Measurements from ENCODE around the gene GPR176.

GPR176 gene

DNA sequence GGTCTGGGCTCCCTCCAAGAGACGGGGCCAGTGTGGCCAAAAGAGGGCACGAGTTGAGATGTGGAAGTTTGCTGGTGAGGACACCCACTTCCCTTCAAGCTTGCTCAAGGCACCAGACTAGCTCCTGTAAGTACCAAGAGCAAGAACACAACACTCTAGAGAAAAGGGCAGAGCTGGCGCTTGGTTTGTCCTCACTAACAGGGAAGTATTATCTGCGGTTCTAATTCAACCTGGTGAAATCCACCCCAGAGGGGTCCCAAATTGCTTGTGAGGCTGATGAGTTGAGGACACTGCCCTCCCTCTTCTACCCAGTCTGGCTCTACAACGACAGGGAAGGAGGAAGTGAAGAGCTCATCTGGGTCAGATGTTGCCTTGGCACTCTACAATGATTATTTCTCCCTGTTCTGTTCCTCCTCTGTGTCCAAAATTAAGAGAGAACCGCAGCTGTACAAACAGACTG is 120.5 kb downstream of the GPR176 start:
- no peak for DNase-seq

DNA sequence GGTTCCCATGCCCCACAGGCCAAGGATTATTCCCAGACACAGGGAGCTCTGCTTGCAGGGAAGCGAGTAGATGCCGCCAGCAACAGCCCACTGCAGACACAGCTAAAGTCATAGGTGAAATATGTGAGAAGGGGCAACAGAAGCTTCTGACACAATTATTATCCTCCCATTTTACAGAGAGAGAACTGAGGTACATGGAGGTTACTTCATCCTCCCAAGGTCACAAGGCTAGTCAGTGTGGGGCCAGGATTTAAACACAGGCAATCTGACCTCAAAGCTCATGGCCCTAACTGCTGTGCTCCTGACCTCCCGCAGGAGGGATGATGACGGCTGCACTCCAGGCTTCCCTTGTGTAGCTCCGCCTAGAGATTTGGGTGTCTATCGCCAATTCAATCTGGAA is 121.7 kb downstream of the GPR176 start:
- DNase-seq, result no peak

DNA sequence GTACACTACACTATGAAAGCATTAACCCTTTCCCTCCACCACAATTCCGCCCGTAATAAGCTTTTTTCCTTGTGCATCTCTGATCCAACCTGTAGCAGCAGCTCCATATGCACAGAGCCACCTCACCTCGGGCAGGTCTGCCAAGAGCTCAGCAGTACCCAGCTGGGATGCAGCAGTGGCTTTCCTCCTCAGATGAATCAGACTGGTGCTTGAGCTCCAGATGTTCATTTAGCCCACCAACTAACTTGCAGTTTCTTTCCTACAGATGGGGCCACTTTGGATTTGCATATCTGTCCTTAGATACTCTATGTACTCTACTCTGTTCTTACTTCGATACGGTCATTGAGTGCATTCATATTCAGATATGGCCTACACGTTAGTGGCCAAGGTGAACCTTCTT is 122.7 kb downstream of the GPR176 start:
- no peak for DNase-seq

DNA sequence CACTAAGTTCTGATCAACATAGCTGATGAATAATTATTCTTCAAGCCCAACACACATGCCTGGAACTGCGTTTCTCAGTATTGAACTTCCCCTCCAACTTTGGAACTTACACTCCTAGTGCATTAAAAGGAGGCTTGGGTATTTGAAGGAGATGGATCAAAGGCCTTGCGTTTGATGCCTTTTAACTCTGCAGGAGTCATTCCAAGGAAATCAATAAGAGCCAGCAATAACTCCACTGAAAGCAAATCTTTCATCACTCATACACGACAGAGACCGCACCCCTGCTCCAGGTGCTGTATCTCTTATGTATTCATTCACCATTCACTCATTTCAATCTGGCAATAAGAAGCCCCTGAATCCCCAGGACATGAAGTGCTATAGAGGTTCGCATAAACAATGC is 123.5 kb downstream of the GPR176 start:
- no peak for DNase-seq

DNA sequence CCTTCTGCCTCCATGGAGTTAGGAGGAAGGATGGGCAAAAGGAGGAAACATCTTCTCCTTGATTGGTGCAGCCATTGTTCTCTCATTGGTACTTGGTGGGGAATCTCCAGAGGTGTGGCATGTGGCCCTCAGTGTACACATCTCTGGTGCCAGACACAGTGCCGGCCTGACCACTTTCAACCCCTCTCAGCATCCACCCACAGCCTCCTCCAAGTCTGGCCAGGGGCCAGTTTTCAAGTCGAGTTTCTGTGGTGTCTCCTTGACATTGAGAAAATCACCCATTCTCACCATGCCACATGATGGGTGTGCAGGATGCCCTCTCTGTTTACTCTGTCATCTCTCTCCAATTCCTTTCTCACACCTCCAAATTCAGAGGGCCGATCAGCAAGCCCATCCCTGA is 124.6 kb downstream of the GPR176 start:
- DNase-seq, result no peak

DNA sequence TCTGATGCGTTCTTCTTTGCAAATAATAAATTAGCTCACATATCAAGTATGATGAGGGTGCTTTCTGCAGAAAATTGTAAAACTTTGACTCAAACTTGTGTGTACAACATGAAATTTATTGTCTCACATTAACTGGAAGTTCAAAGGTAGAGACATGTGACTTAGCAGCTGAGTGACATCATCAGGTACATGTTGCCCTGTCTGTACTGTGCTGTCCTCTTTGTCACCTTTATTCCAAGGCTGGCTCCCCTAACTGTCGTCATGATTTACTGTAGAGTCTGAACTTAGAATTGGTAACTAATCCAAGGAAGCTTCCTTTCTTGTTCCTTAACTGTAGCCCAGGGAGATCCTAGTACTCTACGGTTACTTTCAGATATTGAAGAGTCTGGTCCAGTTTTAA is 125.1 kb downstream of the GPR176 start:
- no peak for DNase-seq

DNA sequence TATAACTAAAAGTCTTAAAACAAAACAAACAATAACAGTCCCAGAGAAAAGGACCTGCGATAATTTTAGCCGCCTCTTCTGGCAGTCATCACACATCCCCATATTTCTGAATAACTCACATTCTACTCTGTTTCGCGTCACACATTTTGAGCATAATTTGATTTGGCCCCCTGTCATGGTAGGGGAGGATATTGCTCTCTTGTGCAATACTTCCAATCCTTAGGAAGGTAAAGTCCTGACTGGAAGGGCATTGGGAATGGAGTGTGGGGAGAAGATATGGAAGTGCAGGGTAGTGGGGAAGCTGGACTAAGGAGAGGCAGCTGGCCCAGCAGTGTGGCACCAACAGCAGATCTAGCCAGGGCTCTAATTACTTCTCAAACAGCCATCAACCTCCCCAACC is 126.1 kb downstream of the GPR176 start:
- no peak for DNase-seq

DNA sequence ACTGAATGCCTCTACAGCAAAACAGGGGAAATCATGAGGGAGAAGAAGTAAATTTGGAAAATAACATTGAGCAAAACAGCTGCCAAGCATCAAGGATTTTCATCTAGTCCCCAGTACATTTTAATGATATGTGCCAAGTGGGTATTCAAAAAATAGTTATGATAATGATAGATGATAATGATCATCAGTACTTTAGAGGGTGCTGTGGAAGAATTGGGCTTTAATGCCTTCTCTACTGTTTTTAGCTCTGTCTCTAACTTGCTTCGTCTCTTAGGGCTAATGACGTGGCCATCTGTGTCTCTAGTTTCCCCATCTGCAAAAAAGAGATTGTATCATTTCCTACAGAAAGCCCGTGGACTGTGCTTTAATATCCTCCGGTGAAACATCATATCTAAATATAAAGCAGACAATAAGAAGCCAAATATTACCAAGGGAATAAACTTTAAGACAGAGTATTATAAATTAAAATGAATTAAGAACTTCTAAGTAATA is 127.2 kb downstream of the GPR176 start:
- no peak for DNase-seq

DNA sequence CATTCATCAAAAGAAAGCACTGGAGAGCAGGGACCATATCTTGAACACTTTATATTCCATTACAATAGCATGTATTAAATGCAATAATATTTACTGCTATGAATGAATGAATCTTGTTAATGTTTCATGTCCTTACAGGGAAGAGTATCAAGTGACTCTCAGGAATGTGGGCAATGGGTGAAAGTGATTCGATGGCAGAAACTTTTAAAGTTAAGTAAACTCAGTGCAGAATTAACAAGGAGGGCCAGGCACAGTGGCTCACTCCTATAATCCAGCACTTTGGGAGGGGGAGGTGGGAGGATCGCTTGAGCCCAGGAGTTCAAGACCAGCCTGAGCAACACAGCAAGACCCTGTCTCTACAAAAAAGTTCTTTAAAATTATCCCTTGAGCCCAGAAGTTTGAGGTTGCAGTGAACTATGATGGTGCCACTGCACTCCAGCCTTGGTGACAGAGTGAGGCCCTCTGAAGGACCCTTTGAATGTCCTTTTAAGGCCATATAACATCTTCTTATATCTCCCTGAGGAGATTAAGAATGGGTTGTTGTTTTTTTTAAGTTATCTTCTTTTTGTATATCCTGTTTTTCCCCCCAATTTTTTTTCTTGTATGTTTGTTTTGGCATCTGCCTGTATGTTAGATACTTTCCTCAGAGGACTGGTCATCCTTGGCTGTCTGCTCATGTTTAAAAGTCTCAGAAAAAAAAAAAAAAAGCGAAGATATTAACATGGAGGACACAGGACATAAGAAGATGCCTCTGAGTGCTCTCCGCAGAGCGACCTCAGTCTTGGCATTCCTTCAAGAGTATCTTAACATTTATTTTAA is 127.8 kb downstream of the GPR176 start:
- DNase-seq, result no peak

DNA sequence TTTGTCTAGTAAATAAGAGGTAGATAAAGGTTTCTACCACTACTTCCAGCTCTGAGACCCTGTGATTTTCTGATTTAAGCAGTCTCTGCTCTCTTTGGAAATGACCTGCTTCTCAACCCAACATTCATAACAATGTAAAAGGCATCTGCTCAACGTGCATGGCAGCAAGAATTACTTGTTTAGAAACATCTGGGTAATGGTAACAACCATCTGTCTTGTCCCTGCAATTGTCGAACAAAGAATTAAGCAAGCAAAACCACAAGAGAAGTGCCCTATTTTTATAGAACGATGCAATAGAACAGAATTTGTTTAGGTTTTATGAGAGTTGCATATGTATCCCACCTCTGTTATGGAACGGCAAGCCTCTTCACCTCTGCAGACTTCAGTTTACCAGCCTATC is 130.3 kb downstream of the GPR176 start:
- no peak for DNase-seq

DNA sequence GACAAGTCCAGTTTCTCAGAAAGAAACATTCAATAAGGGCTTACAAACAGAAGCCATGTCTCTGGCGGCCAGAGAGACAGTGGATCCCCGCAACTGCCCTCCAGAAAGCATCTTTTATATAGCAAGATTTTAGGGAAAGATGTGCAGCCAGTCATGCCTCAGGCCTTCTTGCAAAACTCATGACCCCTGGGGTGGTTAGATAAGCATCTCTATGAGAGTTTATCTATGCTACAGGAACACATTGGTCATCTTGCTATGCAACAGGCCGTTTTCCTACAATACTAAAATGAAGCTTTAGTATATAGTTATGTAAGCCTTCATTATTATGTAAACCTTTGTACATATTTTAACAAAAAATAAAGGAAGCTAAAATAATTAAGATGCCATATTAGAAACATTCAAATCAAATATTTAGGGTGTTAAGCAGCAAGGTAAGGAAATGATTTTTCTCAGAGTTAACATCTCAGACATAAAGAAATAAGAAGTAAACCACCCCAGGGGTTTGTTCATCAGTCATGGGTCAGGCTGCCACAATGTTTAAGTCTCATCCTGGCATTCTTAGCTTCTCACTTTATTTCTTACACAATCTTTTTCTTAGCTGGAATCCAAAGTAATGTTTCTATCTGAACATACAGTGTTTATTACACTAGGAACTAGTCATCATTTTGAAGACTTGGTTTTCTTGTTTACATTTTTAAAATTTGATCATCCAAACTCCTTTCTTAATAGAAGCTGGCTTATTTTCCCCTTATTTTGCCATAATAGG is 131.1 kb downstream of the GPR176 start:
- DNase-seq, result no peak

DNA sequence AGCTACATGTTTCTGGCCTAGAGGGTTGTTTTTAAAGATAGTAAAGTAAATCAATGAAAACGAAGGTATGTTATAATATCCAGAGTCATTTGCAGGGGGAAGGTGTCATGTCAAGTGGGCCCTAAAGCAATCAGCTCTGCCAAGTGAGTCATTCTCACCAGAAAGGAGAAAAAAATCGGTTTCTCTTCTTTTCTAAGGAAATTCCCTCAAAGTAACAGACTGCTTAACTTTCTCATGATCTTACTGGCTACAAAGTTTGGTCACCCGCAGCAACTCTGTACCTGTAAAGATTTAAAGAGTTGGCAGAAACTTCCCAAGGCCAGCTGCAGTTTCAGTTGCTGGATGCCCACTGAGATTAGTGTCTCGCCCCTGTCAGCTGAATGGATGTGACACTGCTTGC is 132.0 kb downstream of the GPR176 start:
- no peak for DNase-seq

DNA sequence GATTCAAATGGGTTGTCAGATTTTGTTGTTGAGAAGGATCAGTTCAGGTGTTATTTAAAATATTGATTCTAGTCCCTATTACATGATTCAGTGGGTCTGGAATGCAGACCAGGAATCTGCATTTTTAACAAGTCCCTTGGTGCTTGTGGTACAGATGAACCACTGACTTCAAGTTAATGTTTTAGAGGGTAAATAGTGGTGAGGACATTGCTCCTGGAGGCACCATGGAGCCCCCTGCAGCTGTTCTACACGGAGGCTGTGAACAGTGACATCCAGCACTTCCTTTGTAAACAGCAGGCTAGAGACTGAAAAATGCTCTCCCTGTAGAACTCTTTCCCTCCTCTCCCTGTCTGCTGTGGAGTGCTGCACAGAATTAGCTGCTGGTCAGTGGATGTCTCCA is 132.6 kb downstream of the GPR176 start:
- DNase-seq, result no peak

DNA sequence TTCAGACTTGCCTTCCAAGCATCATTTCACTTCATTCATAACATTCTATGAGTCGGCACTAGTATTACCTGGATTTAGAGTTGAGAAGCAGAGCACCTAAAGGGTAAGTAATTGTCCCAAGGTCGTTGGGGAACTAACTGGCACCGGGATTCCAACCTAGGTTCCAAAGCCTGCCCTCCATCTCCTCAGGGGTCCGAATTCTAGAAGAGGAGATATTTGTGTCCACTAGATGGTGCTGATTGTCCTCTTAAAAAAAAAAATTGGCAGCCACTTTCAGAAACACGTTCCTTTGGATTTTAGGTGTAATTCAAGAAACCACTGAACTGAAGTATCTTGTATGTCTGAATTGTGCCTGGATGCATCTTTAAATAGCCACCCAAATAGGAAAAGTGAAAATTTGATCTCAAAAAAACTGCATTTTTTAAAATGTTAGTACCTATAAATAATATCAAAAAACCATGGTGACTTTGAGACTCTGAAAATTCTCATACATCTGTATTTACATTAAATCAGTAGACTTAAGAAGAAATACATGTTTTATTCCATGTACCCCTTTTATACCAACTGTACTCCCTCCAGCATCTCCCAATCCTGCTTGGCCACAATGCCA is 133.5 kb downstream of the GPR176 start:
- no peak for DNase-seq

DNA sequence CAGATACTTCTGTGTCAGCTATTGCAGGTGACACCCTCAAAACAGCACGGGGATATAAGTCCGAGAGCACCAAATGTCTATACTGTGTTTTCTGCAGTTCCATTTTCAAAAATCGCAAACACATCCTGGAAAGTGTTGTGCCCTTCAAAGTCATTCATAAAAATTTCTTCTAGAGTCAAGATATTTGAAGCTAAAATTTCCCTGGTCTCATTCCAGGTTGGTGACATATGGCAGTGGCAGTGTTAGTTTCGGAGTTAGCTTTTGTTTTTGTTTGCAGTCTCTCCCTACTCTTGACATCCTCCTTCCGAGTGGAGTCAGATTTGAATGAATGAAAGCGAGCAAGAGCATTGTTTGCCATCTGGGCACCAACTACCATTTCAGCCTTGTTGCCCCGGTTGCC is 134.2 kb downstream of the GPR176 start:
- DNase-seq, result no peak

DNA sequence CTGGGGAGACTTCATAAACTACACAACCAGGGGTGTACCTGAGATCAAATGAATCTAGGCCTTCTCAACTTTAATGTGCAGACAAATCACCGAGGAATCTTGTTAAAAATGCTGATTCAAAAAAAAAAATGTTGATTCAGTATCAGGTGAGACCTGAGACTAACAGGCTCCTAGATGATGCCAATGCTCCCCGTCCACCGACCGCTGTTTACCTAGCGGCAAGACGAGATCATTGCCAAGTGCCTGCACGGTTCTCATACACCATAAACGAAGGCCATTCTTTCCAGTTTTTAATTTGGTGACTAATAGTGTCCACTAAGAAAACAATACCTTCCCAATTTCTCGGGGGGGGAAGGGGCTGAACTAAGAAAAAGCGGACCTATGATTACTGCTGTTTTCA is 134.9 kb downstream of the GPR176 start:
- DNase-seq, result no peak

DNA sequence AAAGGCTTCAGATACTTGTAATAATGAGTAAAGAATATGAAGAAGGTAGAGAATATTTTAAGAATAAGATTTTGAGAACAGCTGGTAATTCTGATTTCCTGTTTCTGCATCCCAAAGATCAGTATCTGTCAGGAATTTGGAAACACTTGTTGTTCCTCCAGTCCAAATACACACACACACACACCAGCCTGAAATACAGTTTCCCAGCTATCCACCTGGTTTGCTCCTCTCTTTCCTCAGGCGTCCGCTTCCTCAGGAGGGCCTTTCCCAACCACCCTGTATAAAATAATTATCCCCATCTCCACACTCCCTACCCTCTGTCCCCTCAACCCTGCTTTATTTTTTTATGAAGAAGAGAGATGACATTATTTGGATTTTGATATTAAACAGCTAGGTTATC is 135.4 kb downstream of the GPR176 start:
- DNase-seq, result no peak

DNA sequence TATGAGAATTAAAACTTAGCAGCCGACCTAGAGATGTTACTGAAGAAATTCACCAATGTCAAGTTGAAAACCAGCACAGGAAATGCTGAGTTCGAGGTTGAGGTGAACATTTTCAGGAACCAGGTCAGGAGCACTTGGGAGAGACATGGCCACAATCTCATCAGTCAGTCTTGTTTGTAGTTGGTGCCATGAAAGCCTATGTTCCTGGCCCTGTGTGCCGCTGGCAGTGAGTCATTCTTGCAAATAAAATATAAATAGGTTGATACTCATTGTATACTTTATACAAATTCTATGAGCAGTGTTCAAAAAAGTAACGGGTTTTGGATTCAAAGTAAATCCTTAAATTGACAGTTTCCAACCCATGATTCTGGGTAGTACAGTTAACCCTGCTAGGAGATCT is 135.9 kb downstream of the GPR176 start:
- DNase-seq, result no peak

DNA sequence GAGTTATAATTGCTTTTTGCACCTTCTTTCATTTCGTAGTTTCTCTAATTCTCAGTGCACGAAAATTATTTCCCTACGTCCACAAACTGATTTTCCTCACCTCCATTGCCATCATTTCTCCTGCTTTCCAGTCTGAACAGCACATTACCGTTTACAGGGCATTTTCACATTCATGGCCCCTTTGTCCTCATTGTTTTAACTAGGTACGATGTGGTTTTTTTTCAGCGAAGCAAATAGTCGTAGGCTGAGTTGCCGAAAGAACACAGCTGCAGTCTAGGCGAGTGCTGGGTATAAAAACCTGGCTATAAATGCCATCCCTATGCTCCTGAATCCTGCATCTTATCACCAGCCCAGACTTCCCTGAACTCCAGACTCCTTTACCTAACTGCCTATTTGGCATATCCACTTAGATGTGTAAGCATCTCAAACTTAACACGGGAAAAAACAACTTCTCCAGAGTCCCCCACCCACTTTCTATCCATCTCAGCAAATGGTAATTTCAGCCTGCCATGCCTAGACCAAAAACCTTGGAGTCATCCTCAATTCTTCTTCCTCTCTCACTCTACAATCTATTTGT is 136.7 kb downstream of the GPR176 start:
- DNase-seq, result no peak

DNA sequence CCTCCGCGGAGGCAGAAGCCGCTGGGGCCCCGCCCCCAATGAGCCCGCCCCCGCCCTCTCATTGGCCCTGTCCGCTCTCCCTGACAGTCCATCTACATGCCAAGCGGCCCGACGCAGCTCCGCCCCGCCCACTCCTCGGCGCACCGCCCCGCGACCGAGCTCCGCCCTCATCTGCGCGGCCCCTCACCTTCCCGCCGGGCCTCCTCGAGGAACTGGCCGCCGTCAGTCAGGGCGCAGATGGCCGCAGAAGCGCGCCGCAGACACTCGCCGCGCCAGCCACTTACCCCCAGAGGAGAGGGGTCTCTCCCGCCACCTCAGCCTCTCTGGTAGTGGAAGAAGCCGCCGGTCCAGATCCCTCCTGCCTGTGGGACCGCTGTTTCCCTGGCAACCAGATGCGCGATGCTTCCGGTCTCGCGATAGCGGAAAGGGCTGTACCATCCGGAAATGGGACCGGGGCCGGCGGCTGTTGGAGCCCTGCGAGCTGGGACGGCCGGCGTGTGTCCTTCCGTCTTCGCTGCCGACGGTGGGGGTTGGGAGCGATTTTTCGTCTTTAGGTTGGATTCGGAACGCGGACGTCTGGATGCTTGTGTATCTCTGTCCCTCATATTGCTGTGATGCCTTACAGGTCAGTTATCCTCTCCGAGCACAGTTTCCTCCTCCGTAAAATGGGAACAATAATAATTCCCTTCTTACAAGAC is 137.5 kb downstream of the GPR176 start, which contains the start of gene FSIP1:
Gene FSIP1 (minus strand): TSS at position 401 of the 698 bp plus-strand sequence. CDS start 6,317 bp downstream, outside the sequence.
- DNase-seq, result peak; percentile 94

DNA sequence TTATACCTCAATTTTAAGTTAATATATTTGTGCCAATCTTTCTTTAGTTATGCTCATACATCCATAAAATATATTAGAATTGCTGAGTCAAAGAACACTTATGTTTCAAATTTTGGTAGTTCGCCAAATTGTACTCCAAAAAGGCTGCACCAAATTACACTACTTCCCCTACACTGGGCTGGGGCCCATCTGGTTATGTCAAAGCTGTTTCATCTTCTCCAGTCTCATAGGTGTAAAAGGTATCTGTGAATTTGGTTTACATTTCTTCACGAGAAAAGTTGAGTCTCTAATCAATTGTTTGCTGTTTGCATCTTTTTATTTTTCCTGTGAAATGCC is 138.1 kb downstream of the GPR176 start:
- no peak for DNase-seq

DNA sequence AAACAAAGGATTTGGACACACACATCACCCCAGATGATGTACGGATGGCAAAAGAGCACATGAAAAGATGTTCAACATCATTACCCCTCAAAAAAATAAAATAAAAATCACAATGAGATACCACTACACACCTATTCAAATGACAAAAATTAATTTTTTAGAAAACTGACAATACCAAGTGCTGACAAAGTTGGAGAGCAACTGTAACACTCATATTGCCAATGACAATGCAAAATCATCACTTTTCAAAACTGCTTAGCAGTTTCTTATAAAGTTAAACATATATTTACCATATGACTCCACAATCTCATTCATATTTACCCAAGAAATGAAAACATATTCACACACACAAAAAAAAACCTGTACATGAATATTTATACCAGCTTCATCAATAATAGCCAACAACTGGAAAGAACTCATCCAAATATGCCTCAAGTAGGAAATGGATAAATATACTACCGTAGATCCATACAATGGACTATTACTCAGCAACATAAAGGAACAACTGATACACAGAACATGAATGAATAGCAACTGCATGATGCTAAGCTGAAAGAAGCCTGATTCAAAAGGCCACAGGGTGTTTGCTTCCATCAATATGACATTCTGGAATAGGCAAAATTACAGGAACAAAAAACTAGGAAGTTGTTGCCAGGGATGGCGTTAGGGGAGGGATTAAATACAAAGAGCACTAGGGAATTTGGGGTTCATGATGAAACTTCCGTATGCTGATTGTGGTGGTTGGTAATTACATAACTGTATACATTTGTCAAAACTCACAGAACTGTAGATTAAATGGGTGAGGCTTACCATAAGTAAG is 138.7 kb downstream of the GPR176 start:
- no peak for DNase-seq
